Choroid plexus epithelial cell (primary cell): ENCODE results near the gene EPHX1.

Experiments used
- DNase-seq: peaks from one replicate; pipeline ENCODE4 v3.0.0-alpha.2; 2010; ENCODE audit warnings: low read depth
- H3K4me3 ChIP-seq: 2 replicates; pipeline ENCODE4 v1.5.1; 2011; ENCODE audit warnings: low read depth, mild to moderate bottlenecking, control low read depth, low read length, moderate library complexity
- TF ChIP-seq, protein P1 (sequence below): conservative IDR thresholded peaks from 2 replicates; pipeline ENCODE4 v1.5.1; 2011; ENCODE audit warnings: low read depth, mild to moderate bottlenecking, control low read depth, inconsistent platforms, low read length, moderate library complexity

The EPHX1 gene

DNA sequence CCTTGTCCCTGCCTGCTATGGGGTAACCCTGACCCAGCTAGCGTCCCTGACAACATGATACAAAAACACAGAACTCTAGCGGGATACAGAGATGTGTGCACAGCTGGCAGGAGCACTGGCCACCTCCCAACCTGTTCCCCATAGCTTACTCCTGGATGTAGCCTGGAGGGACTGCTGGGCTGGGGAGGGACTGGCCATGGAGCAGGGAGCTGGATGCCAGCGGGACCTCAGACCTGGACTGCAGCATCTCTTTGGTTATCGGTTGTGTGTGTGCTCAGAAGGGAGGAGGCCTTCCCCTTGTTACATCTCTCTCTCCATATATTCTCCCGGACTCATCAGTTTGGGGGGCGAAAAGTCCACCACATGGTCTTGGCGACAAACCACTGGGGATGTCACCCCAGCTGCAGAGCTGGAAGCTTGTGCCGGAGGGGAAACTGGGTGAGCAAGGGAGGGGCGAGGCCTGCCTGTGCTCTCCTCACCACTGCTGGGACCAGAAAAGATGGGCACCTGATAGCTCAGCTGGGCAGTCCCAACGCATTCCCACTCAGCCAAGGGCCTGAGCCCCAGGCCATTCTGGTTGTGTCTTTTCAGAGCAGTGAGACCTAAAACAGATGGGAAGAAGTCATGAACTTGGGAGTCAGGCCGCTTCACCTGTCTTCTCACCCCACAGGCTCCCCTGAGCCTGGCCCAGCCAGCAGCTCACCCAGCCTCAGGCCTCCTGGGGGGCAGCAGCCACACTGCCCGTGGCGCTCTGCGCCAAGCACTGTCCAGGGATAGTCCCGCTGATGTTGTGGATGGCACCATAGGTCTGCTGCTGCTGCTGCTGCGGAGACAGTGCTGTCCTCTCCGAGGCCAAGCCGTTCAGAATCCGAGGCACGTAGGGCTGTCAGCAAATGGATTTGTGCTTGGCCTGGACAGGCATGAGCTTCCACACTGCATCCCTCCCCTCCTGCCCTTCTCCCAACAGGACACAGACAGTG is 36.7 kb downstream of the EPHX1 start:
- H3K4me3 ChIP-seq: no peak overlapping the region

DNA sequence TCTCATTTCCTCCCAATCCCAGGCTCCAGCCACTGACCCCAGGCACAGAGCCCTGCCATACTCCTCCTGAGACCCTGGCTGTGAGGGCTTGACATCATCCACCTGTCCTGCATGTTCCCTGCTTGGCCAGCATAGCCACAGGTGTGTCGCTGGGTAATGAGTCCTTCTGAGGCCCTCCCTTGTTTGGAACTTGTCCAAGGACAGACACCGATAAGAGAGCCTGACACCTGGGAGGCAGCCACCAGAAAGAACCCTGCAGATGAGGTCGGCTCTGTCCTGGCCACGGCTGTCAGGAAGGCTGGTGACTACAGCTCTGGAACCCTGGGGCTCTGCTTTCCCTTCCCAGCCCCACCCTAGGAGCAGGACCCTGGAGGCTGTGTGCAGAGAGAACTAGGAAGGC is 37.7 kb downstream of the EPHX1 start:
- TF ChIP-seq, protein P1, sequence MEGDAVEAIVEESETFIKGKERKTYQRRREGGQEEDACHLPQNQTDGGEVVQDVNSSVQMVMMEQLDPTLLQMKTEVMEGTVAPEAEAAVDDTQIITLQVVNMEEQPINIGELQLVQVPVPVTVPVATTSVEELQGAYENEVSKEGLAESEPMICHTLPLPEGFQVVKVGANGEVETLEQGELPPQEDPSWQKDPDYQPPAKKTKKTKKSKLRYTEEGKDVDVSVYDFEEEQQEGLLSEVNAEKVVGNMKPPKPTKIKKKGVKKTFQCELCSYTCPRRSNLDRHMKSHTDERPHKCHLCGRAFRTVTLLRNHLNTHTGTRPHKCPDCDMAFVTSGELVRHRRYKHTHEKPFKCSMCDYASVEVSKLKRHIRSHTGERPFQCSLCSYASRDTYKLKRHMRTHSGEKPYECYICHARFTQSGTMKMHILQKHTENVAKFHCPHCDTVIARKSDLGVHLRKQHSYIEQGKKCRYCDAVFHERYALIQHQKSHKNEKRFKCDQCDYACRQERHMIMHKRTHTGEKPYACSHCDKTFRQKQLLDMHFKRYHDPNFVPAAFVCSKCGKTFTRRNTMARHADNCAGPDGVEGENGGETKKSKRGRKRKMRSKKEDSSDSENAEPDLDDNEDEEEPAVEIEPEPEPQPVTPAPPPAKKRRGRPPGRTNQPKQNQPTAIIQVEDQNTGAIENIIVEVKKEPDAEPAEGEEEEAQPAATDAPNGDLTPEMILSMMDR: no peak
- DNase-seq: no peak
- no peak overlapping the region for H3K4me3 ChIP-seq

More for the DNA sequence above, 36.7 kb downstream of the EPHX1 start:
- TF ChIP-seq, protein P1: no peak
- DNase-seq: no peak

DNA sequence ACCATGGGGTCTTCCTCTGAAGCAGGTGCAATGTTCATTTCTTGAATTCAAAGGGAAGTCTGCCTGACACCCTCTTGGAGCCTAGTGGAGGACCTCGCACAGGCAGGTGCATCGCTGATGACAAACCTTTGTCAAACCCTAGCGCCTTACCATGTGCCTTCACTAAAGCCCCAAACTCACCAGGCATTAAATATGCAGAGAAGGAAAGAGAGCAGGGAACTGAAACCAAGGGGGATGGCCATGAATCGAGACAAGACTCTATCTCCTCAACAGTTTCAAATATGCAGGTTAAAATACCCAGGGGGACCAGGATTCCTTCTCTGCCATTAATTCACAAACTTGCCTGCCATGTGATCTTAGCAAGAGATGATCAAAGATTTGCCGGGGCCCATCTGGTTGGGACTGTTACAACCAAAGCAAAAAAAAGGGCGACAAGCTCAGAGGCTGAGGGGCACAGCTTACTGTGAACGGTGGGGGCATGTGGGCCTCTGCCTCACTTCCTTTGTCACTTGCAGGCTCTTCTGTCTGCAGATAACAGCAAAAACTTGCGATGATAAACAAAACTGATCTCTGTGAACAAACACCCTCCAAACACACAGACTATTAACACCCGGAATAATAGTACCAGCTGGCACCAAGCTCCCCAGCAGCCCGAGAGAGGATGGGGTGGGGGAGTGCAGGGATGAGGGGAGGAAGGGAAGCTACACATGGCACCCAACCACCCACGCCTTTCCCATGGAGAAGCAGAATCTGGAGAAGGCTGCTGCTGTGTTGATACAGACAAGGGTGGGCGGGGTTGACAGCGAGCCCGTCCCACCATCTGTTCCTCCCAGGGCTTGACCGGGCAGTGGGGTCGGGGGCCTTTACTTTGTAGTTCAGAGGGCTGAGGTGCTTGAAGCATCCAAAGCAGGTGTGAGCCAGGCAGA is 38.4 kb downstream of the EPHX1 start:
- TF ChIP-seq, protein P1: no peak
- H3K4me3 ChIP-seq: no peak overlapping the region
- DNase-seq: peak; percentile 35

DNA sequence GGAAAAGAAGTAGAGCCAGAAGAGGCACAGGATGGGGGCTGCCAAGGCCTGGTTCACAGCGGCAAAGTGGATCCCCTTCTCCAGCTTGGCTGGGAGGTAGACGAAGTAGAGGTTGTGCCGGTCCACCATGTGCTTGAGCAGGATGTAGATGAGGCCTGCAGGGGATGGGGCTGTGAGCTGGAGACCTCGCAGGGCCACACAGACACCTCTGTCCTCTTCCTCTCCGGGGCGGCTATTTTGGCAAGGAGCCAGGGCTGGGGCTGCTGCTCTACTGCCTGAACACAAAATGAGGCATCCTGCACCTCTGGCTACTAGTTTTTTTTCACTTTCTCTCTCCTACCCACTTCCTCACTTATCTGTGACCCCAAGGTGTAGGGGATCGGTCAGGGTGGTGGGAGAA is 40.0 kb downstream of the EPHX1 start:
- TF ChIP-seq, protein P1: no peak
- DNase-seq: no peak

DNA sequence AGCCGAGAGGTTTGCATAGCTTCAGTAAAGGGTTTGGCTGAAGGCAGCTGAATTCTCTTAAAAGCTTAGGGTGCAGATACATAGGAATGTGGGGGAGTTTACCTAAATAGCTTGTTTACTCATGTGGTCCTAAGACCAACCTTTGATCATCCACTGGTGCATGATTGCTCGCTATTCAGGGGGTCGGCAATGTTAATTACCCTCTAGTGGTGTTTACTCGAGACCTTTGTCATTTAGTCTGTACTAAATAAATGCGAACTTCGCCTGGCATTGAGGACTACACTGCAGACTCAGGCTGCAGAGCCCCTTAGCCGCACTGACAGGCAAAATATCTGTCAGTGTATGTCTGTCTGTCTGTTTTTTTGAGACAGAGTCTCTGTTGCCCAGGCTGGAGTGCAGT is 40.4 kb downstream of the EPHX1 start:
- no peak overlapping the region for H3K4me3 ChIP-seq
- no peak for DNase-seq
- TF ChIP-seq, protein P1: no peak

More for the DNA sequence above, 40.0 kb downstream of the EPHX1 start:
- H3K4me3 ChIP-seq: no peak overlapping the region

DNA sequence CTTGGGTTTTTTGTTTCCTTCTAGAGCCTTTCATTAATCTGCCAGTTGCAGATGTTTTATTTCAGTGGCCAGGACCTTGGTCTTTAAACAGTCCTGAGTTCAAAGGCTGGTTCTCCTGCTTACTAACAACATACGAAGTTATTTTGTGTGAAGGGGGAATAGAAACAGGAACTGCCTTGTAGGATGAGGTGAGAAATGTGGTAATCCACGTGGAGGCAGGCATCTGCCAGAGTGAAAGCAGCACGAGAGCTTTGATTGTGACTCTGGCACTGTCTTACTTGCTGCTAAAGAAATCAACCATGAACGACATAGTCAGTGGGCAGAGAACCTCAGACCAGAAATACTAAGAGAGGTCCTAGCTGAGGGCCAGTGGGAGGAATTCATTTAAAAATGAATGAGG is 41.9 kb downstream of the EPHX1 start:
- H3K4me3 ChIP-seq: no peak overlapping the region
- TF ChIP-seq, protein P1: no peak
- DNase-seq: no peak
